HUES6 (cell line): ENCODE measurements around the gene FAM43B.

Experiments used
- H3K27ac ChIP-seq: 2 replicates; pipeline ENCODE4 v1.7.0; 2013; ENCODE audit warnings: low read depth, mild to moderate bottlenecking, low read length, inconsistent platforms
- H3K27me3 ChIP-seq: 2 replicates; pipeline ENCODE4 v1.6.1; 2013; ENCODE audit warnings: low read length; ENCODE audit not compliant: control insufficient read depth, insufficient read depth
- H3K36me3 ChIP-seq: 2 replicates; pipeline ENCODE4 v1.6.1; 2013; ENCODE audit warnings: low read length; ENCODE audit not compliant: control insufficient read depth, insufficient read depth
- H3K4me1 ChIP-seq: 2 replicates; pipeline ENCODE4 v1.6.1; 2013; ENCODE audit warnings: low read length; ENCODE audit not compliant: control insufficient read depth, insufficient read depth
- H3K4me3 ChIP-seq: 2 replicates; pipeline ENCODE4 v1.5.1; 2013; ENCODE audit warnings: low read depth, low read length
- H3K9ac ChIP-seq: one replicate; pipeline ENCODE4 v1.6.1; 2013; ENCODE audit warnings: mild to moderate bottlenecking, low read length
- H3K9me3 ChIP-seq: 2 replicates; pipeline ENCODE4 v1.6.1; 2013; ENCODE audit warnings: low read depth, low read length; ENCODE audit not compliant: control insufficient read depth, insufficient read depth

Gene FAM43B

DNA sequence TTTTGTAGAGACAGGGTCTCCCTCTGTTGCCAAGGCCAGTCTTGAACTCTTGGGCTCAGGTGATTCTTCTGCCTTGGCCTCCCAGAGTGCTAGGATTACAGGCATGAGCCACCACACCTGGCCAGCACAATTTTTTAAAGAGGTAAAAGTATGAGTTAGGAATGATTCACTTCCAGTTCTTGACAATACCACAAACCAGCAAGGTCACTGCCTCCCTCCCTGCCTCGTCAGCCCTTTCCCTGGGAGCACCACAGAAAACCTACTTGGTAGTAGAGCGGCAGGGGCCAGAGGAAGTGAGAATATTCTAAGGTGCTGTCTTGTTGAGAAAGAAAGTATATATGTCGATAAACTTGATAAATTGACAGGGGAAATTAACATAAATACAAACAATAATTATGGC lies 25.7 kb downstream of the FAM43B start:
- no peaks in the 10 kb centered on the region for H3K36me3 ChIP-seq
- no peak overlapping the region for H3K27ac ChIP-seq
- no peak overlapping the region for H3K4me3 ChIP-seq
- peaks cover 11% of the 10 kb centered on the region; the same call in 1 of the 2 replicates for H3K27me3 ChIP-seq
- H3K9me3 ChIP-seq: no peaks in the 10 kb centered on the region
- peaks cover 5% of the 10 kb centered on the region; the same call in 1 of the 2 replicates for H3K4me1 ChIP-seq
- H3K9ac ChIP-seq: no peak overlapping the region

DNA sequence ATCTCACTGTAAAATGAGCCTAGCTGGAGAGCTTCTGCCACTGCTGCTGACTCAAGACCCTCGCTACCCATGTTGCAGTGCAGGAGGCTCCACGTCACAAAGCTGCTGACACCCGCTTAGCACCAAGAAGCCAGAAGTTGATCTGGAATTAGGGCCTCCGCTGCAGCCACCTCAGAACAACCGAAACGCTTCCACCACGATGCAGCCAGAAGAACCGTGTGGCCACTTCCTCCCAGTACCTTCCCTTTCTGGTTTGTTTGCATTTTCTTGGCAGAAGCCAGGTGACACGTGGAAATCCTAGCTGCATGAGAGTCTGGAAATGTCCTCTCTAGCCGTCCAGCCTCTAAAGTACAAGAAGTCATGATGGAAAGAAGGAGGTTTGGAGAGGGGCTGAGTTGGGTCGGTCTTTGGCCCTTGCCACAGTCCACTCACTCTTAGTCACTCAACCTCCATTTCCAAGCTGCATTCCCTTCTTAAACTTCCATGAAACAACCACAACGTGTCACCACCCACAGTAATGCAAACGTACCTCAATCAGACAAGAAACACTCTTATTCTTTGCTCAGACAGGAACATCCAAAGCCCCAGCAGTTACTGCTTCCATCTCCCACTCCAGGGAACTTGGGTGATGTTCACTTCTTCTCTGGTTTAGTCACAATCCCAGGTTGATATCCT lies 26.5 kb downstream of the FAM43B start:
- Histone ChIP-seq H3K4me3 (no peak overlapping the region), H3K4me1 (peaks cover 5% of the 10 kb centered on the region; the same call in 1 of the 2 replicates), H3K36me3 (no peaks in the 10 kb centered on the region), H3K9ac (no peak overlapping the region), H3K9me3 (no peaks in the 10 kb centered on the region), H3K27me3 (peaks cover 6% of the 10 kb centered on the region; the same call in 1 of the 2 replicates), H3K27ac (no peak overlapping the region)

DNA sequence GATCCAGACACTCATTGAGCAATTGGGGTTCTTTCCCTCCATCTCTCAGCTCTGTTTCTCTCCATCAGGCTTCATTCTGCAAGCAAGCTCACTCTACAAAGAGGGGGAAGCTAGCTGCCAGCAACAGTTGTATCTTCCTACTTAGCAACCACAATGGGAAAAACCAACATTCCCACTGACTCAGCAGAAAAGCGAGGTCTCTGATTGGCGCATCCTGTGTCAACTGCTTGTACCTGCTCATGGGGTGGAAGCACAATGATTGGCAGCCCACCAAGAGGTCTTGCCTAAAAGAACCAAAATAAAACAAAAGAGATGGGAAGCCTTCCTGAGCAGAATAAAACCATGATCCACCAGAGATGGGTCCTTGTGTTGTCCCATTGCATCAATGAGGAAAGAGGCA lies 32.5 kb downstream of the FAM43B start:
- Histone ChIP-seq H3K36me3 (no peaks in the 10 kb centered on the region), H3K9me3 (no peaks in the 10 kb centered on the region)

DNA sequence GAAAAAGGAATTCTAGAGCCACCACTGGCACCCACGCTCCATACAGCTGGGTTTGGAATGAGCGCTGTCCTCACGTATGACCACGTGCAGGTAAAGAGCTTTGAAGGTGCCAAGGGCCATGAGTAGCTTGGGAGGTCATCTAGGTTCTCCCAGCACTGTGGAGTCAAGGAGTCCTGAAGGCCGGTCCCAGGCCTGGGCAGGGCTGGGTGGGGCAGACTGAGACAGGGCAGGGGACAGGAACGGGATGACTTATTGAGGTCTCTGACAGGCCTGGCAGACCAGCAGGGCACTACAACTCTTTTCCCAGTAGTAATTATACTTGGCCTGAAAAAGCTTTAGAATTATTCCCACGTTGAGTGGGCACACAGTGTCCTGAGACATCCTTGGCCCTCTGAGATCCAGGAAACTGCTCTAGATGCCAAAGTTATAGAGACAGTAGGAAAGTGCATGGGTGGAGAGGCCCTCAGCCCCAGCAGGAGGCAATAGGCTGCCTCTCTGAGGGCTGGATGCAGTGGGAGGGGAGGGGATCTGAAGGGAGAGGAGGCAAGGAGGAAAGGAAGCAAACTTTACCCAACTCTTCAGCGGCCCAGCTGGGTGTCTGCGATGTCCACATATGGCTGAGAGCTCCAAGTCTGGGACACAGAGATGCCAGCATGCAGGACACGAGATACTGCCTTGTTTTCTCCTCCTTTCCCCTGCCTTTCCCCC lies 34.7 kb downstream of the FAM43B start:
- Histone ChIP-seq H3K9me3 (no peaks in the 10 kb centered on the region), H3K4me1 (peaks cover 31% of the 10 kb centered on the region), H3K27ac (no peak overlapping the region), H3K27me3 (no peaks in the 10 kb centered on the region), H3K36me3 (no peaks in the 10 kb centered on the region), H3K9ac (no peak overlapping the region), H3K4me3 (no peak overlapping the region)

More for the DNA sequence above, 32.5 kb downstream of the FAM43B start:
- Histone ChIP-seq H3K4me3 (no peak overlapping the region), H3K27me3 (no peaks in the 10 kb centered on the region), H3K4me1 (peaks cover 22% of the 10 kb centered on the region), H3K27ac (no peak overlapping the region), H3K9ac (no peak overlapping the region)

DNA sequence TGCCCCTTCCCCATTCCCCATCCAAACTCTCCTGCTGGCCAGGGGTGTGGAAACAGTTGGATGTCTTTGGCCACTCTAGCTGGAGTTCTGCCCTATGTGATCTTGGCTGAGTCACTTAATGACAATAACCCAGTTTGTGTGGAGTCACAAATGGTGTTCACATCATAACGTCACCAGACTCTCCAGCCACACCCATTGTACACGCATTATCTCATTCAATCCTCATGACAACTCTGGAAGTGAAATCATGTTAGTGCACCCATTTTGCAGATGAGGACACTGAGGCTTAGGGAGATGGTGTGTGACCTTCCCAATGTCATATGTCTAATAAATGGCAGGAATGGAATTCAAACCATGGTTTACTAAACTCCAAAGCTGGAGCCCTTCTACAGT lies 35.3 kb downstream of the FAM43B start:
- no peaks in the 10 kb centered on the region for H3K27me3 ChIP-seq
- no peak overlapping the region for H3K9ac ChIP-seq
- no peaks in the 10 kb centered on the region for H3K36me3 ChIP-seq
- no peak overlapping the region for H3K27ac ChIP-seq
- H3K9me3 ChIP-seq: no peaks in the 10 kb centered on the region
- no peak overlapping the region for H3K4me3 ChIP-seq
- H3K4me1 ChIP-seq: peaks cover 31% of the 10 kb centered on the region

DNA sequence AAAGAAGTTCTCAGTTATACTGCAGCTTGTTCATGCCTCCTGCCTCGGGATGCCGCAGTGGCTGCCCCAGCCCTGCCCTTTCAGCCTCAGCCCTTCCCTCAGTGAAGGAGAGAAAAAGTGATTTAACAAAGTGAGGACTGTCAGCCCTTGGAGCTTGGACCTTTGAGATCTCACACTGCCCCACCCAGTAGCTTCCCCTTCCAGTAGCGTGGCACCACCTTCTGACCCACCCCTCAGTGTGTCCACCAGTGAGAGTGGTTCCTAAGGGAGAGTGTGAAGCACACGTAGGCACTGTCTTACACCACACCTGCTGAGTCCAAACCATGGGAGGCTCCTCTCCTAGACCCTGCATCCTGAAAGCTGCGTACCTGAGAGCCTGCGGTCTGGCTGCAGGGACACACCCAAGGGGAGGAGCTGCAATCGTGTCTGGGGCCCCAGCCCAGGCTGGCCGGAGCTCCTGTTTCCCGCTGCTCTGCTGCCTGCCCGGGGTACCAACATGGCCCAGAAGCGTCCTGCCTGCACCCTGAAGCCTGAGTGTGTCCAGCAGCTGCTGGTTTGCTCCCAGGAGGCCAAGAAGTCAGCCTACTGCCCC lies 36.4 kb downstream of the FAM43B start, which contains the start of gene CDA:
Gene CDA (plus strand): TSS at position 464 of the 592 bp plus-strand sequence. CDS start 33 bp downstream, at position 497.
- Histone ChIP-seq H3K27me3 (no peaks in the 10 kb centered on the region), H3K27ac (no peak within 1 kb of the TSS; the same call in 1 of the 2 replicates), H3K9me3 (no peaks in the 10 kb centered on the region), H3K9ac (peak within 1 kb of the TSS; percentile 47), H3K4me1 (peaks cover 31% of the 10 kb centered on the region), H3K36me3 (no peaks in the 10 kb centered on the region), H3K4me3 (peak within 1 kb of the TSS; percentile 51)

DNA sequence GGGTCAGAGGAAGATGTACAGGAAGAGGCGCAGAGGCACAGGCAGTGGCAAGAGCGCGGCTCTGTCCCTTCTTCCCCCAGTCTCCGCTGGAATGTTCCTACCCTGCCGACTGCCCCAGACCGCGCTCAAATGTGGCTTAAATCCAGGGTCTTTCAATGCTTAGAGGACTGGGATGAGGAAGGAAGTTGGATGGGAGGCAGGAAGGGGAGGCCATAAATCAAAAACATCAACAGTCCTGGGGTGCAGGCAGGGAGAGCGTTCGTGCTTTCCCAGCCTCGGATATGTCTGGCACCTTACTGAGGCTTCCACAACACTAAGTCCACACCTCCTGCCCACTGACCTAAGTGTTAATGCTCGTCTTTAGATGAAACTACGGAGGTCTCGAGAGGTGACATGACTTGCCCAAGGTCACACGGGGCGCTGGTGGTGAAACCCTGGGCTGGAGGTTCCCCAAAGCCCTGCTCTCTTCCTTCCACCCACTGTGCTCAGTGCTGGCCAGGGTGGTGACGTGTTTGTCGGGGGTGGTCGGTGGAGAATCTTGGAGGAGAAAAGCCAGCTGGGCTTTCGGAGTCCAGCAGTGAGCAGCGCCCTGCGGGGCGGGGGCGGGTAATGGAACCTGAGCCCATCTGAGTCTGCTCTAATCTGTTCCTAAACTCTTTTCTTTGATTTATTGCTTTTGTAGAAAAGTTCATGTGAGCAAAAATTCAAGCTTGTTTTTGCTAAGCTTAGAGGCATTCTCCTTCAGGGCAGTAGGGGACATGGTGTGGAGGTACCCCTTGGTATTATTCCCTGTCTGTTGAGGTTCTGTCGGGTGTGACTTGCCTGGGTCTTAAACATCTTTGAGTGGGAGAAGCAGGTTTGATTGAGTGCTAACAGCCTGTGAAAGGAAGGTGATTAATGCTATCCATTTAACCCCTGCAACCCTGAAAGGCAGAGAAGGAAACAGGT lies 37.2 kb downstream of the FAM43B start:
- Histone ChIP-seq H3K9ac (peak overlapping the region; percentile 47), H3K4me3 (peak overlapping the region; percentile 51)

DNA sequence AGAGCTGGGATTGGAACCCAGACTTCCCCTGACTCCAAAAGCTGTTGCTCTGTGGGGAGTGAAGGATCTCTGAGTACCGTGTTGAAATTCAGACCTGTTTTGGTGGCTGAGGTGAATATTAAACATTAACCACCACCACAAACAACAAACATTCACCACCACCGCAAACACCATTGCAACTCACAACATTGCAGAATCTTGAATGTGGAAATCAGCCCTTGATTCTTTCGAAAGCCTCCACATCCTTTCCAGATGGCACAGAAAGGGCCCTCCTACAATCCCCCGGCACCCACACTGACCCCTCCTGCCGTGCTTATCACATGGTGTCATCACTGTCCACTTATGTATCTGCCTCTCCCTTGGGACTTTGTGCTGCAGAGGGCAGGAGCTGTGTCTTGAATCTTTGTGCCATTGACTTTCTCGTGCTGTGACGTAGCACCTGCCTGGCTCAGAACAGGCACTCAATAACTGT lies 38.0 kb downstream of the FAM43B start:
- Histone ChIP-seq H3K9ac (no peak overlapping the region), H3K36me3 (no peaks in the 10 kb centered on the region), H3K4me1 (peaks cover 31% of the 10 kb centered on the region), H3K27me3 (no peaks in the 10 kb centered on the region), H3K4me3 (peak overlapping the region; percentile 51; the same call in 1 of the 2 replicates), H3K9me3 (no peaks in the 10 kb centered on the region), H3K27ac (no peak overlapping the region)

More for the DNA sequence above, 37.2 kb downstream of the FAM43B start:
- H3K36me3 ChIP-seq: no peaks in the 10 kb centered on the region
- no peaks in the 10 kb centered on the region for H3K9me3 ChIP-seq
- H3K27me3 ChIP-seq: no peaks in the 10 kb centered on the region
- no peak overlapping the region; the same call in 1 of the 2 replicates for H3K27ac ChIP-seq
- peaks cover 29% of the 10 kb centered on the region for H3K4me1 ChIP-seq

DNA sequence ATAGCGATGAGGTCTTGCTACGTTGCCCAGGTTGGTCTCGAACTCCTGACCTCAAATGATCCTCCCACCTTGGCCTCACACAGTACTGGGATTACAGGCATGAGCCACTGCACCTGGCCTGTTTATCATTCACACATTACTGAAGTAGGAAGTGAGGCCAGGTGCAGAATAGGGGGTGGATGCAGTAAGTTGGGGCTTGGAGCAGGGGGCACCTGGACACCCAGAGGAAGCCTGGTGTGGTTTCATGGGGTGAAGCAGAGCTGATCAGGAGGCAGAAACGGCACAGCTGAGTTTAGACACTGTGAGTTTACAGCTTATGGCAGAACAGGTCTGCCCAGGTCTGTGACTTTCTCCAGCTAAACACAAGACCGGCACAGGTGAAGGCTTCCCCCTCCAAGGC lies 41.4 kb downstream of the FAM43B start:
- Histone ChIP-seq H3K27me3 (no peaks in the 10 kb centered on the region), H3K27ac (no peak overlapping the region), H3K4me1 (peaks cover 24% of the 10 kb centered on the region), H3K9me3 (no peaks in the 10 kb centered on the region), H3K36me3 (no peaks in the 10 kb centered on the region), H3K4me3 (no peak overlapping the region), H3K9ac (no peak overlapping the region)

DNA sequence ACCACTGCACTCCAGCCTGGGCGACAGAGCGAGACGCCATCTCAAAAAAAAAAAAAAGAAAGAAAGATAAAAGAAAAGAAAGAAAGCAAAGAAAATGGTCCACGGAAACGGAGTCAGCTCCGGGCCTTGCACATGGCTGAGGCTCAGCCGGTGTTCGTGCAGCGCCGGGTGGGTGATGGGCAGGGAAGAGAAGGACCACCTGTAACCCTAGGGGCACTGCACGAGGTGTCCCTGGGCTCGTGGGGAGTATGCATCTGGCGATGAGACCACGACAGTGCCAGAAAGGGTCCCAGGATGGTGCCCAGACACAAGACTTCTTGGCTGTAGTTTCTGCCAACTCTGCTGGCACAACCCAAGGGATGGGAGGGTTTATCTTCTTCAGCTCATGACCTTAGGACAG lies 42.4 kb downstream of the FAM43B start:
- Histone ChIP-seq H3K36me3 (no peaks in the 10 kb centered on the region), H3K27me3 (no peaks in the 10 kb centered on the region), H3K9me3 (no peaks in the 10 kb centered on the region), H3K27ac (no peak overlapping the region), H3K4me1 (peaks cover 16% of the 10 kb centered on the region), H3K9ac (no peak overlapping the region), H3K4me3 (no peak overlapping the region)
